ENCODE measurements around the gene PLEKHG5. TPM values are rescaled to one million over a fixed set of nuclear protein-coding genes. Genes with fewer than 3 reads are reported as not detected.

PLEKHG5 gene
- total and polyA plus RNA-seq, 4 donors: 0.28 to 1.9 (median 1.1) TPM

DNA sequence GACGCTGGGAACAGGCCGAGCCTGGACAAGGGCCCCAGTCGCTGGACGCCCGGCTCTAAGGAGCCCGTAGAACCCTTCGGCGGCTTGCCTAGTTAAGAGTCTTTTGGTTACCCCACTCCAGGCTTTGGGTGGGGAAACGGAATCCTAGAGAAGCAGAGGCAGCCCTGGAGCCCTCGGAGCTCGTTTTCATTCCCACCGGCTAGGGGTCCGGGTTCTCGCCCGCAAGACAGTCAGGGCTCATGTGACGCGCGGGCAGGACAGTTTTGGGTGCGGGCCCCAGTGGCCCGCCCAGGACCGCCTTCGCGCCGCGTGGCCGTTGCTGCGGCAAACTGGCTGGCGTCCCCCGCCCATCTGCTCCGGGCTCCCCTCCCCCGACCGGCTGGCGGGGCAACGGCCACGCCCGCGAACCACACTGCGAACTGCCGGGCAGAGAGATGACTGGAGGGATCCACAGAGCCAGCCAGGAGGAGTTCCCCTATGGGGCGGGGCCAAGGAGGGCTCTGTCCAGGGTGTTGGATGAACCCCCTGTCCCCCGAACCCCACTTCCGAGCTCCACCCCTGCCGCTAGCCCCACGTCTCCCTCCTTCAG, 70.9 kb downstream of the PLEKHG5 start:
- Histone ChIP-seq H3K9me3 (ENCODE audit: control insufficient read depth in 4 of 4, low read length in 3 of 4) (no peaks in the 10 kb centered on the region), H3K27me3 (ENCODE audit: control insufficient read depth in 4 of 4, insufficient read depth in 4 of 4, low read length in 3 of 4) (peaks cover 2 to 3% (median 3%) of the 10 kb centered on the region in 4 donors), H3K4me1 (ENCODE audit: control insufficient read depth in 4 of 4, insufficient read depth in 4 of 4, low read length in 3 of 4) (peaks cover 19 to 39% (median 25%) of the 10 kb centered on the region in 4 donors), H3K9ac (ENCODE audit: low read depth in 1 of 2, low read length in 2 of 2) (no peak overlapping the region), H3K4me3 (ENCODE audit: low read depth in 1 of 3, low read length in 3 of 3) (no peak overlapping the region), H3K36me3 (ENCODE audit: control insufficient read depth in 4 of 4, insufficient read depth in 3 of 4, low read depth in 1 of 4, low read length in 3 of 4) (no peaks in the 10 kb centered on the region), H3K27ac (ENCODE audit: low read depth in 1 of 2, low read length in 2 of 2) (no peak overlapping the region)
- DNase-seq (ENCODE audit: low spot score): no peak
- 14% methylated on average over 44 of the region's 44 CpGs for WGBS
- TF ChIP-seq CTCF (IDR thresholded peaks at IDR 0.05; ENCODE audit: low read depth, low read length, missing input control) (no peak), NR2F2 (IDR thresholded peaks at IDR 0.05) (peak; percentile 10), GABPA (IDR thresholded peaks at IDR 0.05 in 1 of 2, conservative IDR thresholded peaks at IDR 0.05 in 1 of 2) (no peak)

- peaks cover 0 to 2% (median under 1%) of the 10 kb centered on the region in 4 donors for H3K27me3 ChIP-seq (ENCODE audit: control insufficient read depth in 4 of 4, insufficient read depth in 4 of 4, low read length in 3 of 4)
- DNase-seq (ENCODE audit: low spot score): no peak
- H3K9ac ChIP-seq (ENCODE audit: low read depth in 1 of 2, low read length in 2 of 2): no peak within 1 kb of the TSS
- H3K9me3 ChIP-seq (ENCODE audit: control insufficient read depth in 4 of 4, low read length in 3 of 4): no peaks in the 10 kb centered on the region
- H3K4me3 ChIP-seq (ENCODE audit: low read depth in 1 of 3, low read length in 3 of 3): peak within 1 kb of the TSS in 1 of 3 donors; percentile 34
- no peaks in the 10 kb centered on the region for H3K36me3 ChIP-seq (ENCODE audit: control insufficient read depth in 4 of 4, insufficient read depth in 3 of 4, low read depth in 1 of 4, low read length in 3 of 4)
- no peak within 1 kb of the TSS for H3K27ac ChIP-seq (ENCODE audit: low read depth in 1 of 2, low read length in 2 of 2)
- TF ChIP-seq RXRA (IDR thresholded peaks at IDR 0.05): no peak
- TF ChIP-seq HNF4A (conservative IDR thresholded peaks at IDR 0.05): no peak
- TF ChIP-seq SP1 (IDR thresholded peaks at IDR 0.05): no peak
- TF ChIP-seq FOXA2 (IDR thresholded peaks at IDR 0.05): no peak
- TF ChIP-seq YY1 (IDR thresholded peaks at IDR 0.05): no peak
- TF ChIP-seq NR2F2 (IDR thresholded peaks at IDR 0.05): no peak
- TF ChIP-seq JUND (IDR thresholded peaks at IDR 0.05): no peak
- TF ChIP-seq FOXA1 (IDR thresholded peaks at IDR 0.05): no peak
- TF ChIP-seq TAF1 (conservative IDR thresholded peaks at IDR 0.05): no peak
- TF ChIP-seq, protein P1, sequence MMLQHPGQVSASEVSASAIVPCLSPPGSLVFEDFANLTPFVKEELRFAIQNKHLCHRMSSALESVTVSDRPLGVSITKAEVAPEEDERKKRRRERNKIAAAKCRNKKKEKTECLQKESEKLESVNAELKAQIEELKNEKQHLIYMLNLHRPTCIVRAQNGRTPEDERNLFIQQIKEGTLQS (IDR thresholded peaks at IDR 0.05): no peak
- no peak for TF ChIP-seq CTCF (IDR thresholded peaks at IDR 0.05; ENCODE audit: low read depth, low read length, missing input control)
- no peak for TF ChIP-seq MAX (IDR thresholded peaks at IDR 0.05)
- no peak for TF ChIP-seq EGR1 (IDR thresholded peaks at IDR 0.05; ENCODE audit: low read depth in 2 of 2)
- no peak for TF ChIP-seq GABPA (IDR thresholded peaks at IDR 0.05 in 1 of 2, conservative IDR thresholded peaks at IDR 0.05 in 1 of 2)
- TF ChIP-seq HNF4G (IDR thresholded peaks at IDR 0.05): no peak
- no peak for TF ChIP-seq ZBTB33 (IDR thresholded peaks at IDR 0.05)
- TF ChIP-seq, protein P2, sequence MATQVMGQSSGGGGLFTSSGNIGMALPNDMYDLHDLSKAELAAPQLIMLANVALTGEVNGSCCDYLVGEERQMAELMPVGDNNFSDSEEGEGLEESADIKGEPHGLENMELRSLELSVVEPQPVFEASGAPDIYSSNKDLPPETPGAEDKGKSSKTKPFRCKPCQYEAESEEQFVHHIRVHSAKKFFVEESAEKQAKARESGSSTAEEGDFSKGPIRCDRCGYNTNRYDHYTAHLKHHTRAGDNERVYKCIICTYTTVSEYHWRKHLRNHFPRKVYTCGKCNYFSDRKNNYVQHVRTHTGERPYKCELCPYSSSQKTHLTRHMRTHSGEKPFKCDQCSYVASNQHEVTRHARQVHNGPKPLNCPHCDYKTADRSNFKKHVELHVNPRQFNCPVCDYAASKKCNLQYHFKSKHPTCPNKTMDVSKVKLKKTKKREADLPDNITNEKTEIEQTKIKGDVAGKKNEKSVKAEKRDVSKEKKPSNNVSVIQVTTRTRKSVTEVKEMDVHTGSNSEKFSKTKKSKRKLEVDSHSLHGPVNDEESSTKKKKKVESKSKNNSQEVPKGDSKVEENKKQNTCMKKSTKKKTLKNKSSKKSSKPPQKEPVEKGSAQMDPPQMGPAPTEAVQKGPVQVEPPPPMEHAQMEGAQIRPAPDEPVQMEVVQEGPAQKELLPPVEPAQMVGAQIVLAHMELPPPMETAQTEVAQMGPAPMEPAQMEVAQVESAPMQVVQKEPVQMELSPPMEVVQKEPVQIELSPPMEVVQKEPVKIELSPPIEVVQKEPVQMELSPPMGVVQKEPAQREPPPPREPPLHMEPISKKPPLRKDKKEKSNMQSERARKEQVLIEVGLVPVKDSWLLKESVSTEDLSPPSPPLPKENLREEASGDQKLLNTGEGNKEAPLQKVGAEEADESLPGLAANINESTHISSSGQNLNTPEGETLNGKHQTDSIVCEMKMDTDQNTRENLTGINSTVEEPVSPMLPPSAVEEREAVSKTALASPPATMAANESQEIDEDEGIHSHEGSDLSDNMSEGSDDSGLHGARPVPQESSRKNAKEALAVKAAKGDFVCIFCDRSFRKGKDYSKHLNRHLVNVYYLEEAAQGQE (IDR thresholded peaks at IDR 0.05): no peak
- no peak for TF ChIP-seq RAD21 (IDR thresholded peaks at IDR 0.05)
- H3K4me1 ChIP-seq (ENCODE audit: control insufficient read depth in 4 of 4, insufficient read depth in 4 of 4, low read length in 3 of 4): peaks cover 19 to 37% (median 23%) of the 10 kb centered on the region in 4 donors
- WGBS: 3% methylated on average over 62 of the region's 62 CpGs
Measured at GRCh38 chr1:6419804-6420453, 71.5 kb downstream of the PLEKHG5 start, which contains the start of gene HES2. TSS of gene HES2 (minus strand) at chr1:6419919. CDS start at chr1:6419820, 99 bp downstream.
